GM12878 (cell line): Measurements from ENCODE around the gene MYL11.

ENCODE experiments used
- HDAC6 ChIP-seq: fragments of 200-600 bp; sonication (generic); IDR thresholded peaks from one replicate; pipeline ENCODE4 v1.8.0; 2017; ENCODE audit warnings: antibody characterized with exemption; ENCODE audit not compliant: unreplicated experiment
- TF ChIP-seq, protein P1 (sequence below), 3 experiments: IDR thresholded peaks in 2 of 3; conservative IDR thresholded peaks in 1 of 3; 2 replicates each; pipeline ENCODE4 v1.5.1; 2011; ENCODE audit warnings: low read depth in 3 of 3, low read length in 3 of 3, mild to moderate bottlenecking in 3 of 3, control low read depth in 2 of 3, moderate library complexity in 2 of 3, inconsistent platforms in 1 of 3, mixed read lengths in 1 of 3; ENCODE audit not compliant: control insufficient read depth in 2 of 3, insufficient read depth in 1 of 3; ENCODE audit errors: extremely low read depth in 1 of 3

DNA sequence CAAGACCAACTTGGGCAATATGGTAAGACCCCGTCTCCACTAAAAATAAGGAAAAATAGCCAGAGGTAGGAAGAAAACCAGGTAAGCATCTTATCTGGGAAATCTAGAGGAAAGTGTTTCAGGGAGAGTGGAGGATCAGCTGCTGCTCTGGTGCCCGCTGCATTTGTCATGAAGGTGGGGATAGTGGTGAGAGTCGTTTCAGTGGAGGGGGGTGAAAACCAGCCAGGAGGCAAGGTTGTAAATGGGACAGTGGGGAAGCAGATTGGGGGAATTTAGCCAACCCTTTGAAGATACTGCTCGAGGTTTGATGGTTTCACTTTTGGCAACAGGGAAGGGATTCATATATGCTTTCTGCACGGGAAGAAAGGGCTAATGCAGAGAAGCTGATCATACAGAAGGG, 46.4 kb downstream of the MYL11 start:
- no peak for TF ChIP-seq HDAC6
- TF ChIP-seq, protein P1, sequence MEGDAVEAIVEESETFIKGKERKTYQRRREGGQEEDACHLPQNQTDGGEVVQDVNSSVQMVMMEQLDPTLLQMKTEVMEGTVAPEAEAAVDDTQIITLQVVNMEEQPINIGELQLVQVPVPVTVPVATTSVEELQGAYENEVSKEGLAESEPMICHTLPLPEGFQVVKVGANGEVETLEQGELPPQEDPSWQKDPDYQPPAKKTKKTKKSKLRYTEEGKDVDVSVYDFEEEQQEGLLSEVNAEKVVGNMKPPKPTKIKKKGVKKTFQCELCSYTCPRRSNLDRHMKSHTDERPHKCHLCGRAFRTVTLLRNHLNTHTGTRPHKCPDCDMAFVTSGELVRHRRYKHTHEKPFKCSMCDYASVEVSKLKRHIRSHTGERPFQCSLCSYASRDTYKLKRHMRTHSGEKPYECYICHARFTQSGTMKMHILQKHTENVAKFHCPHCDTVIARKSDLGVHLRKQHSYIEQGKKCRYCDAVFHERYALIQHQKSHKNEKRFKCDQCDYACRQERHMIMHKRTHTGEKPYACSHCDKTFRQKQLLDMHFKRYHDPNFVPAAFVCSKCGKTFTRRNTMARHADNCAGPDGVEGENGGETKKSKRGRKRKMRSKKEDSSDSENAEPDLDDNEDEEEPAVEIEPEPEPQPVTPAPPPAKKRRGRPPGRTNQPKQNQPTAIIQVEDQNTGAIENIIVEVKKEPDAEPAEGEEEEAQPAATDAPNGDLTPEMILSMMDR (IDR thresholded peaks at IDR 0.05 in 2 of 3, conservative IDR thresholded peaks at IDR 0.05 in 1 of 3; ENCODE audit: control insufficient read depth in 2 of 3, extremely low read depth in 1 of 3, insufficient read depth in 1 of 3, low read depth in 3 of 3, low read length in 3 of 3): no peak
